BJ (cell line): Measurements from ENCODE around the gene SNRNP48. TPM values are rescaled to one million over a fixed set of nuclear protein-coding genes. Genes with fewer than 3 reads are reported as not detected.

Experiments used
- CTCF ChIA-PET: fragments of 350-600 bp; formaldehyde crosslinking; extraction: SDS; loops from one replicate; lab custom pipeline; 2021; ENCODE audit warnings: antibody characterized with exemption, inconsistent platforms; lab: Yijun Ruan, JAX
- POLR2A ChIA-PET: fragments of 300-600 bp; sonication (Branson Sonifier 250); formaldehyde crosslinking; extraction: SDS; loops from one replicate; lab custom pipeline; 2021; ENCODE audit warnings: antibody characterized with exemption; lab: Charles Lee
- DNase-seq: peaks from one replicate; pipeline ENCODE4 v3.0.0-alpha.2; 2011; ENCODE audit warnings: low read depth
- H3K27me3 ChIP-seq: 2 replicates; pipeline ENCODE4 v1.6.0; 2011; ENCODE audit warnings: low read length; ENCODE audit not compliant: control insufficient read depth, insufficient read depth
- H3K36me3 ChIP-seq: 2 replicates; pipeline ENCODE4 v1.5.1; 2011; ENCODE audit warnings: low read length; ENCODE audit not compliant: control insufficient read depth, insufficient read depth
- H3K4me3 ChIP-seq: 2 replicates; pipeline ENCODE4 v1.5.1; 2011; ENCODE audit warnings: low read depth, mild to moderate bottlenecking, control low read depth, low read length
- CTCF ChIP-seq: IDR thresholded peaks from 2 replicates; pipeline ENCODE4 v1.5.1; 2011; ENCODE audit warnings: low read depth, mild to moderate bottlenecking, control low read depth, inconsistent platforms, low read length, moderate library complexity; ENCODE audit not compliant: insufficient read depth
- polyA plus RNA-seq: library from polyadenylated mRNA; depleted of rRNA; stranded (reverse); fragments of >200 nt; gene quantifications from 2 replicates; pipeline ENCODE4 v1.2.3, GENCODE V29; 2011

The SNRNP48 gene
- polyA plus RNA-seq, 1 experiment: 2.6 TPM

- no peaks in the 10 kb centered on the region for H3K27me3 ChIP-seq
- H3K4me3 ChIP-seq: no peak overlapping the region
- POLR2A ChIA-PET: no interaction called here
- TF ChIP-seq CTCF: no peak
- CTCF ChIA-PET: interaction anchor here (1.1 to 2.9 kb wide), 2 partner anchors 9 to 33 kb away, joined by 3 to 7 read pairs; no protein-coding TSS in a partner anchor
- no peaks in the 10 kb centered on the region for H3K36me3 ChIP-seq
- no peak for DNase-seq
Observed at GRCh38 chr6:7640016-7640415, 50.0 kb downstream of the SNRNP48 start.

- CTCF ChIA-PET: interaction anchor here (0.6 to 2.9 kb wide), 3 partner anchors 10 to 397 kb away, joined by 3 to 7 read pairs (median 3); no protein-coding TSS in a partner anchor
- Histone ChIP-seq H3K36me3 (no peaks in the 10 kb centered on the region), H3K27me3 (no peaks in the 10 kb centered on the region), H3K4me3 (no peak overlapping the region)
- peak; percentile 26 for DNase-seq
- no peak for TF ChIP-seq CTCF
- POLR2A ChIA-PET: interaction anchor here (0.7 kb wide), 1 partner anchor 11 kb away, joined by 4 read pairs; no protein-coding TSS in a partner anchor
Observed at GRCh38 chr6:7640607-7641577, 50.9 kb downstream of the SNRNP48 start.

GRCh38 chr6:7642791-7643190, 52.8 kb downstream of the SNRNP48 start:
- no peak for TF ChIP-seq CTCF
- ChIA-PET CTCF (no interaction called here), POLR2A (no interaction called here)
- no peak overlapping the region for H3K4me3 ChIP-seq
- DNase-seq: no peak
- H3K36me3 ChIP-seq: no peaks in the 10 kb centered on the region
- no peaks in the 10 kb centered on the region for H3K27me3 ChIP-seq

- POLR2A ChIA-PET: interaction anchor here (0.6 kb wide), 1 partner anchor 20 kb away, joined by 3 read pairs; no protein-coding TSS in a partner anchor
- CTCF ChIA-PET: interaction anchor here (0.6 to 1.1 kb wide), 3 partner anchors 8 to 100 kb away, joined by 3 read pairs; no protein-coding TSS in a partner anchor
- no peak for TF ChIP-seq CTCF
- Histone ChIP-seq H3K4me3 (no peak overlapping the region), H3K27me3 (no peaks in the 10 kb centered on the region), H3K36me3 (no peaks in the 10 kb centered on the region)
- DNase-seq: no peak
Observed at GRCh38 chr6:7644417-7644816, 54.4 kb downstream of the SNRNP48 start.

- DNase-seq: no peak
- CTCF ChIA-PET: interaction anchor here (0.6 kb wide), 1 partner anchor 470 kb away, joined by 3 read pairs; no protein-coding TSS in a partner anchor
- no peak for TF ChIP-seq CTCF
Observed at GRCh38 chr6:7646394-7646793, 56.4 kb downstream of the SNRNP48 start.

More at GRCh38 chr6:7646394-7646793, 56.4 kb downstream of the SNRNP48 start:
- POLR2A ChIA-PET: no interaction called here
- Histone ChIP-seq H3K27me3 (no peaks in the 10 kb centered on the region), H3K36me3 (no peaks in the 10 kb centered on the region), H3K4me3 (no peak overlapping the region)
